Loucy (cell line): ENCODE data around the gene PRH2.

ENCODE experiments used
- H2AFZ ChIP-seq: fragments of 200-600 bp; sonication (generic); 2 replicates; pipeline ENCODE4 v1.6.0; 2016; ENCODE audit warnings: antibody characterized with exemption, mild to moderate bottlenecking, low read length, moderate library complexity
- H3F3A ChIP-seq: fragments of 200-600 bp; 2 replicates; pipeline ENCODE4 v1.6.0; 2016; ENCODE audit warnings: antibody characterized with exemption, low read depth, mild to moderate bottlenecking
- H3K27me3 ChIP-seq: fragments of 200-600 bp; sonication (generic); 2 replicates; pipeline ENCODE4 v1.6.1; 2014; ENCODE audit warnings: low read length, mild to moderate bottlenecking; ENCODE audit not compliant: insufficient read depth, poor library complexity, severe bottlenecking
- H3K36me3 ChIP-seq: fragments of 200-600 bp; sonication (generic); 2 replicates; pipeline ENCODE4 v1.6.1; 2016; ENCODE audit warnings: low read length; ENCODE audit not compliant: insufficient read depth
- H3K4me1 ChIP-seq: fragments of 200-600 bp; sonication (generic); 2 replicates; pipeline ENCODE4 v1.5.1; 2014; ENCODE audit warnings: low read length, mild to moderate bottlenecking; ENCODE audit not compliant: insufficient read depth, poor library complexity, severe bottlenecking
- H3K4me2 ChIP-seq: fragments of 200-600 bp; sonication (generic); 2 replicates; pipeline ENCODE4 v1.6.0; 2014; ENCODE audit warnings: antibody characterized with exemption, low read length, low read depth, mild to moderate bottlenecking; ENCODE audit not compliant: poor library complexity, severe bottlenecking
- H3K4me3 ChIP-seq: fragments of 200-600 bp; sonication (generic); 2 replicates; pipeline ENCODE4 v1.5.1; 2014; ENCODE audit warnings: low read length, mild to moderate bottlenecking, mixed read lengths; ENCODE audit not compliant: poor library complexity, severe bottlenecking
- H3K79me2 ChIP-seq: fragments of 200-600 bp; sonication (generic); 2 replicates; pipeline ENCODE4 v1.6.1; 2014; ENCODE audit warnings: low read length; ENCODE audit not compliant: insufficient read depth
- H3K9ac ChIP-seq: fragments of 200-600 bp; sonication (generic); 2 replicates; pipeline ENCODE4 v1.6.0; 2014; ENCODE audit warnings: mild to moderate bottlenecking, low read depth, low read length, moderate library complexity; ENCODE audit not compliant: poor library complexity, severe bottlenecking
- H3K9me2 ChIP-seq: fragments of 200-600 bp; sonication (generic); replicated peaks from 2 replicates; pipeline ENCODE4 v1.6.1; 2016; ENCODE audit warnings: low read depth, low read length, mixed read lengths
- H3K9me3 ChIP-seq: fragments of 200-600 bp; sonication (generic); 2 replicates; pipeline ENCODE4 v1.6.1; 2014; ENCODE audit warnings: mild to moderate bottlenecking, antibody characterized with exemption, low read length, low read depth; ENCODE audit not compliant: insufficient read depth
- H4K20me1 ChIP-seq: fragments of 200-600 bp; sonication (generic); 2 replicates; pipeline ENCODE4 v1.6.0; 2014; ENCODE audit warnings: antibody characterized with exemption, low read length, mild to moderate bottlenecking; ENCODE audit not compliant: insufficient read depth, poor library complexity, severe bottlenecking
- CTCF ChIP-seq: fragments of 200-600 bp; sonication (generic); conservative IDR thresholded peaks from 2 replicates; pipeline ENCODE4 v1.5.1; 2014; ENCODE audit warnings: mild to moderate bottlenecking, antibody characterized with exemption, low read length
- EZH2phosphoT487 ChIP-seq: fragments of 200-600 bp; IDR thresholded peaks from 2 replicates; pipeline ENCODE4 v1.6.1; 2018; ENCODE audit warnings: antibody characterized with exemption, mild to moderate bottlenecking, moderate library complexity, borderline replicate concordance

Gene PRH2

GRCh38 chr12:10891937-10892336 lies 37.1 kb upstream of the PRH2 start:
- Histone ChIP-seq H3K9me3 (no peaks in the 10 kb centered on the region), H3K27me3 (no peaks in the 10 kb centered on the region), H3K9ac (no peak overlapping the region), H3K9me2 (no peaks in the 10 kb centered on the region), H3K79me2 (no peaks in the 10 kb centered on the region), H3F3A (no peaks in the 10 kb centered on the region), H2AFZ (no peak overlapping the region), H3K4me3 (no peak overlapping the region), H3K36me3 (no peaks in the 10 kb centered on the region), H3K4me2 (no peak overlapping the region), H4K20me1 (no peaks in the 10 kb centered on the region), H3K4me1 (no peaks in the 10 kb centered on the region)
- TF ChIP-seq EZH2phosphoT487 (no peak), CTCF (no peak)

- H2AFZ ChIP-seq, result no peak overlapping the region
- H3K79me2 ChIP-seq, result no peaks in the 10 kb centered on the region
- H3K9me2 ChIP-seq, result no peaks in the 10 kb centered on the region
- H3F3A ChIP-seq, result no peaks in the 10 kb centered on the region
- no peak overlapping the region for H3K9ac ChIP-seq
- H3K4me2 ChIP-seq, result no peak overlapping the region
- no peaks in the 10 kb centered on the region for H3K9me3 ChIP-seq
- no peaks in the 10 kb centered on the region for H3K27me3 ChIP-seq
- no peaks in the 10 kb centered on the region for H3K36me3 ChIP-seq
- no peak for TF ChIP-seq EZH2phosphoT487
- no peak for TF ChIP-seq CTCF
- no peaks in the 10 kb centered on the region for H3K4me1 ChIP-seq
- no peak overlapping the region for H3K4me3 ChIP-seq
- H4K20me1 ChIP-seq, result no peaks in the 10 kb centered on the region
Observed at GRCh38 chr12:10896854-10897253, 32.2 kb upstream of the PRH2 start.

GRCh38 chr12:10900530-10900929 lies 28.5 kb upstream of the PRH2 start:
- Histone ChIP-seq H2AFZ (no peak overlapping the region), H3K9me2 (no peaks in the 10 kb centered on the region), H3K4me3 (no peak overlapping the region), H3F3A (no peaks in the 10 kb centered on the region), H3K4me1 (no peaks in the 10 kb centered on the region), H3K27me3 (no peaks in the 10 kb centered on the region), H4K20me1 (no peaks in the 10 kb centered on the region), H3K9me3 (no peaks in the 10 kb centered on the region), H3K36me3 (no peaks in the 10 kb centered on the region), H3K79me2 (no peaks in the 10 kb centered on the region), H3K4me2 (no peak overlapping the region), H3K9ac (no peak overlapping the region)
- TF ChIP-seq CTCF, result no peak
- TF ChIP-seq EZH2phosphoT487, result no peak
